Measurements from ENCODE around the gene TRIM27. TPM values are rescaled to one million over a fixed set of nuclear protein-coding genes. Genes with fewer than 3 reads are reported as not detected.
"Not testable (repeated sequence)": the region's sequence is repeated elsewhere in the genome, so short reads cannot be mapped to it uniquely, and the experiment has no call there.

TRIM27 gene
- total RNA-seq, 2 experiments from 2014 or later: 48.5 to 54.6 TPM

- H3K27ac Mint-ChIP-seq: peak overlapping the region; percentile 96
- ATAC-seq: peak; percentile 72
- no peaks in the 10 kb centered on the region for H3K27me3 Mint-ChIP-seq
- ChIA-PET CTCF (interaction anchor here (0.8 to 4.8 kb wide), 6 partner anchors 17 to 103 kb away, joined by 4 to 32 read pairs (median 4); partner anchors contain the start of gene TRIM27), POLR2A (interaction anchor here (0.6 to 1.4 kb wide), 3 partner anchors 17 to 1187 kb away, joined by 4 to 7 read pairs (median 6); partner anchors contain the start of gene TRIM27)
- intact Hi-C loops (cut with DNase I, micrococcal nuclease): loop anchor here (1.0 to 10.0 kb wide), 20 partner anchors 17 to 1764 kb away; partner anchors contain the start of gene TRIM27 (in 1 of the 2)
- DNase-seq: peak; percentile 87
- peak overlapping the region; percentile 79 for H3K4me3 Mint-ChIP-seq
- peaks cover 39% of the 10 kb centered on the region for H3K4me1 Mint-ChIP-seq
- H3K9me3 Mint-ChIP-seq (ENCODE audit: low read depth): no peaks in the 10 kb centered on the region
- H3K36me3 Mint-ChIP-seq (ENCODE audit: low read depth): no peaks in the 10 kb centered on the region
These were observed 17.3 kb upstream of the TRIM27 start for GRCh38 chr6:28940858-28941683.

GRCh38 chr6:28940294-28940857 is 16.6 kb upstream of the TRIM27 start:
- no peaks in the 10 kb centered on the region for H3K36me3 Mint-ChIP-seq (ENCODE audit: low read depth)
- peak overlapping the region; percentile 79 for H3K4me3 Mint-ChIP-seq
- ChIA-PET CTCF (interaction anchor here (0.8 to 4.8 kb wide), 6 partner anchors 16 to 102 kb away, joined by 4 to 32 read pairs (median 4); partner anchors contain the start of gene TRIM27), POLR2A (interaction anchor here (1.4 kb wide), 2 partner anchors 16 to 103 kb away, joined by 6 to 7 read pairs; partner anchors contain the start of gene TRIM27)
- DNase-seq: peak; percentile 72
- peak; percentile 40 for ATAC-seq
- peaks cover 39% of the 10 kb centered on the region for H3K4me1 Mint-ChIP-seq
- intact Hi-C loops (cut with DNase I, micrococcal nuclease): loop anchor here (1.0 to 10.0 kb wide), 12 partner anchors 74 to 1763 kb away; a partner anchor contains a TSS
- peak overlapping the region; percentile 96 for H3K27ac Mint-ChIP-seq
- H3K27me3 Mint-ChIP-seq: no peaks in the 10 kb centered on the region
- no peaks in the 10 kb centered on the region for H3K9me3 Mint-ChIP-seq (ENCODE audit: low read depth)

- DNase-seq: no peak
- CTCF ChIA-PET: no interaction called here
- Mint-ChIP-seq H3K27me3 (peaks cover 8% of the 10 kb centered on the region), H3K9me3 (ENCODE audit: low read depth) (no peaks in the 10 kb centered on the region), H3K36me3 (ENCODE audit: low read depth) (no peaks in the 10 kb centered on the region), H3K27ac (no peak overlapping the region), H3K4me1 (peaks cover 2% of the 10 kb centered on the region), H3K4me3 (no peak overlapping the region)
- intact Hi-C loops (cut with DNase I, micrococcal nuclease): no loop called here
- ATAC-seq: no peak
- POLR2A ChIA-PET: no interaction called here
These were observed 9.3 kb upstream of the TRIM27 start for GRCh38 chr6:28933069-28933468.

DNA sequence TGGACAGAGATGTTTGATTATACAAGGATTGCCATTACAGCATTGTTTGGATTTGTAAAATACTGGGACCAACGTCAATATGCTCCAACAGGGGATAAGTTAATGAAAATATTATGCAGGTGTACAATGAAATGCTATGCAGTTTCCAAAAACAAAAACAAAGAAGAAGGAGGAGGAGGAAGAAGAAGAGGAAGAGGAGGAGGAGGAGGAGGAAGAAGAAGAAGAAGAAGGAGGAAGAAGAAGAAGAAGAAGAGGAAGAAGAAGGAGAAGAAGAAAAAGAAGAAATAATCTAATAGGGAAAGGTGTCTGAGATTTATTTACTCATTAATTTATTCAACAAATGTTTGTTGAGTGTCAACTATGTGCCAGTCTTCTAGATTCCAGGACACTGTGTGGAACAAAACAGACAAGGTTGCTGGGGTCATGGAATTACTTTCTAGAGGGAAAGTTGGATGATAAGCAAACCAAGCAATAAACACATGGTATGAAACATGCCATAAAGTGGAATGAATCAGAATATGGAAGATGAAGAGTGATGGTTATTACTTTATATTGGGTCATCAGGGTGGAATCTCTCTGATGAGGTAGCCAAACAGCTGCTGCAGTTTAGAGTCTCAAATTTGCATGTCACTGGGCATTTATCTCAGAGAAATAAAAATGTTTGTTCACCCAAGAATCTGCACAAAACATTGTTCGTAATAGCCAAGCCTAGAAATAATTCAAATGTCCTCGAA is 6.3 kb upstream of the TRIM27 start:
- intact Hi-C loops (cut with DNase I, micrococcal nuclease): no loop called here
- Mint-ChIP-seq H3K9me3 (ENCODE audit: low read depth) (no peaks in the 10 kb centered on the region), H3K36me3 (ENCODE audit: low read depth) (no peaks in the 10 kb centered on the region), H3K27ac (no peak overlapping the region), H3K4me3 (no peak overlapping the region), H3K27me3 (peaks cover 8% of the 10 kb centered on the region), H3K4me1 (no peaks in the 10 kb centered on the region)
- ChIA-PET POLR2A (no interaction called here), CTCF (interaction anchor here (0.7 kb wide), 1 partner anchor 51 kb away, joined by 3 read pairs; no protein-coding TSS in a partner anchor)
- ATAC-seq (no peak), DNase-seq (no peak)

- H3K9me3 Mint-ChIP-seq (ENCODE audit: low read depth); DNase-seq; H3K4me1 Mint-ChIP-seq; ATAC-seq; H3K4me3 Mint-ChIP-seq; CTCF ChIA-PET; POLR2A ChIA-PET; intact Hi-C loops (cut with DNase I, micrococcal nuclease); H3K36me3 Mint-ChIP-seq (ENCODE audit: low read depth); H3K27ac Mint-ChIP-seq; H3K27me3 Mint-ChIP-seq: not testable (repeated sequence)
These were observed 5.6 kb upstream of the TRIM27 start for GRCh38 chr6:28929339-28929738.

DNA sequence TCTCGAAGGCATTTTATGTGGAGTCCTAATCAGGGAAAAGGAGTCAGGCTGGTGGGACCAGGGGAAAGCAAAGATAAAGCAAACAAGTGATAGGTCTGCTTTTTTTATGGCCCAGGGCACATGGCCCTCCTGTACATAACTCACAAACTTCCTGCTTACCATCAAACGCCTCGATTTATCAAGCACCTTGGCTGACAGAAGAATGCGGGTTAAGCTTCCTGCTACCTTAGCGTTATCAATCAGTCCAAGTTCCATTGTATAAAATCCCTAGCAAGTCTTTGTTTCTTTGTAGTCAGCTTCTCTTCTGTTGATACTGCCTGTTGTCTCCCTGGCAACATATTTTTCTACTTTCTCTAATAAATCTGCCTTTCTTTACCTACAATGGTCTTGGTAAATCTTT is 4.1 kb upstream of the TRIM27 start:
- Mint-ChIP-seq H3K4me1 (peaks cover 4% of the 10 kb centered on the region), H3K36me3 (ENCODE audit: low read depth) (peaks cover under 1% of the 10 kb centered on the region), H3K4me3 (no peak overlapping the region), H3K9me3 (ENCODE audit: low read depth) (no peaks in the 10 kb centered on the region), H3K27ac (no peak overlapping the region), H3K27me3 (peaks cover 8% of the 10 kb centered on the region)
- ChIA-PET CTCF (no interaction called here), POLR2A (no interaction called here)
- ATAC-seq (no peak), DNase-seq (no peak)
- intact Hi-C loops (cut with DNase I, micrococcal nuclease): no loop called here

DNA sequence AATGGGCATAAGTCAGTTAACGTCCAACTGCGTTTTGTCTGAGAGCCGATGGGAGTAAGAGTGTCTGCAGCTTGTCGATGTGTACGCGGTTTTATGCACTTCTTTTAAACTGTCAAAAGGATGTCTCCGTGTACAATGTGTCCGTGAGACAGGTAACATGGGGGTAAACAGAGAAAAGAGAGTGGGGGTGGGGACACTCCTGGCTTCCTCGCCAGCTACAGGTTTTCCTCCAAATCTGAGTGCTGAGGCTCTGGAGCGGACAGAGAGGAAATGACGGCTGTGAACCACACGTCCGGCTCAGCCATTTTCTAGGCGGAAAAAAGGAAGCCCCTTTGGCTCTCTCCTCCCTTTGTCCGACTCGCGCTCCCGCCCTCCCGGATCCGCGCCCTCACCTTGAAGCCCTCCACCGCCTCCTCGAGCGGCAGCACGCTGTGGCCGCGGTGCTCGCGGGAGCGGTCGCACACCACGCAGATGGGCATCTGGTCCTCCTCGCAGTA is 916 bp downstream of the TRIM27 start:
- Mint-ChIP-seq H3K27ac (peak overlapping the region; percentile 88), H3K4me3 (peak overlapping the region; percentile 96), H3K9me3 (ENCODE audit: low read depth) (no peaks in the 10 kb centered on the region), H3K27me3 (no peaks in the 10 kb centered on the region), H3K4me1 (peaks cover 39% of the 10 kb centered on the region), H3K36me3 (ENCODE audit: low read depth) (peaks cover 44% of the 10 kb centered on the region)
- peak; percentile 52 for DNase-seq
- ChIA-PET POLR2A (interaction anchor here (0.6 to 2.3 kb wide), 5 partner anchors 11 to 94 kb away, joined by 3 to 10 read pairs (median 3); no protein-coding TSS in a partner anchor), CTCF (interaction anchor here (0.6 to 3.1 kb wide), 7 partner anchors 14 to 1050 kb away, joined by 3 to 28 read pairs (median 4); no protein-coding TSS in a partner anchor)
- intact Hi-C loops (cut with DNase I, micrococcal nuclease): loop anchor here (1.0 to 2.0 kb wide), 8 partner anchors 18 to 840 kb away; no protein-coding TSS in a partner anchor
- ATAC-seq: peak; percentile 18

- intact Hi-C loops (cut with DNase I, micrococcal nuclease): loop anchor here (1.0 to 2.0 kb wide), 3 partner anchors 55 to 95 kb away; no protein-coding TSS in a partner anchor
- CTCF ChIA-PET: interaction anchor here (0.6 to 3.1 kb wide), 8 partner anchors 14 to 1050 kb away, joined by 3 to 28 read pairs (median 4); no protein-coding TSS in a partner anchor
- POLR2A ChIA-PET: interaction anchor here (0.6 to 2.3 kb wide), 5 partner anchors 10 to 94 kb away, joined by 3 to 10 read pairs (median 3); no protein-coding TSS in a partner anchor
- Mint-ChIP-seq H3K4me3 (peak overlapping the region; percentile 96), H3K36me3 (ENCODE audit: low read depth) (peaks cover 49% of the 10 kb centered on the region), H3K4me1 (peaks cover 41% of the 10 kb centered on the region), H3K9me3 (ENCODE audit: low read depth) (no peaks in the 10 kb centered on the region), H3K27ac (peak overlapping the region; percentile 88), H3K27me3 (no peaks in the 10 kb centered on the region)
- peak; percentile 52 for DNase-seq
- ATAC-seq: peak; percentile 57
These were observed 1.6 kb downstream of the TRIM27 start for GRCh38 chr6:28922004-28922820.

DNA sequence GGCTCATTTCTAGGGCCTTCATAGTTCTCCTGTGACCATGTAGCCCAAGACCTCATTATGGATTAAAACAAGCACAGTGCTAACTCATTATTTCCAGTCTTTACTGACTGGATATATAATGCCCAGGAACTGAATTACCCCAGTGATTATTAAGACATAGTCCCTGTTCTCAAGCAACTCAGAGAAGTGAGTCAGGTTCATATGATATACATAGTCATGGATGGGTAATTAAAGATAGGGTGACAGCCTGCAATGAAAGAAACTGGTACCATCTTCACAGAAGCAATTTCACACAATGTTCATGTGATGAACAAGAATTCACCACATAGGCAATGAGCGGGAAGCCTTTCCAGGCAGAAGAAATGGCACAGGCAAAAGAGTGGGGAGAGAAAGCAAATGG is 3.5 kb downstream of the TRIM27 start:
- Mint-ChIP-seq H3K9me3 (ENCODE audit: low read depth) (no peaks in the 10 kb centered on the region), H3K4me1 (peaks cover 41% of the 10 kb centered on the region), H3K4me3 (no peak overlapping the region), H3K27ac (peak overlapping the region; percentile 59), H3K27me3 (no peaks in the 10 kb centered on the region), H3K36me3 (ENCODE audit: low read depth) (peaks cover 57% of the 10 kb centered on the region)
- DNase-seq (no peak), ATAC-seq (no peak)
- ChIA-PET POLR2A (no interaction called here), CTCF (no interaction called here)
- intact Hi-C loops (cut with DNase I, micrococcal nuclease): no loop called here

GRCh38 chr6:28914941-28915340 is 8.8 kb downstream of the TRIM27 start:
- H3K36me3 Mint-ChIP-seq (ENCODE audit: low read depth): peaks cover 57% of the 10 kb centered on the region
- ChIA-PET CTCF (interaction anchor here (0.6 to 1.5 kb wide), 2 partner anchors 49 to 78 kb away, joined by 4 to 5 read pairs; no protein-coding TSS in a partner anchor), POLR2A (interaction anchor here (0.6 kb wide), 1 partner anchor 1764 kb away, joined by 3 read pairs; no protein-coding TSS in a partner anchor)
- ATAC-seq (no peak), DNase-seq (no peak)
- H3K4me1 Mint-ChIP-seq: peaks cover 13% of the 10 kb centered on the region
- no peak overlapping the region for H3K27ac Mint-ChIP-seq
- H3K4me3 Mint-ChIP-seq: no peak overlapping the region
- H3K27me3 Mint-ChIP-seq: no peaks in the 10 kb centered on the region
- H3K9me3 Mint-ChIP-seq (ENCODE audit: low read depth): no peaks in the 10 kb centered on the region
- intact Hi-C loops (cut with DNase I, micrococcal nuclease): no loop called here

Data from activated CD4-positive, alpha-beta T cell treated with anti-CD3 and anti-CD28 coated beads for 36 hours (primary cell).